Duodenal mucosa (tissue), 2 donors: ENCODE results near the gene SLC35F3.
"Not testable (repeated sequence)": the region's sequence is repeated elsewhere in the genome, so short reads cannot be mapped to it uniquely, and the experiment has no call there.

Experiments used
- H3K27ac ChIP-seq: one replicate; pipeline ENCODE4 v1.7.0; 2013; ENCODE audit warnings: low read depth, low read length
- H3K27me3 ChIP-seq, 2 donors: one replicate each; pipeline ENCODE4 v1.7.0; 2013; ENCODE audit warnings: low read length in 2 of 2, control low read depth in 1 of 2; ENCODE audit not compliant: insufficient read depth in 2 of 2, control insufficient read depth in 1 of 2
- H3K36me3 ChIP-seq, 2 donors: one replicate each; pipeline ENCODE4 v1.7.0; 2013; ENCODE audit warnings: low read length in 2 of 2, control low read depth in 1 of 2; ENCODE audit not compliant: insufficient read depth in 2 of 2, control insufficient read depth in 1 of 2
- H3K4me1 ChIP-seq, 2 donors: one replicate each; pipeline ENCODE4 v1.7.0; 2013; ENCODE audit warnings: low read length in 2 of 2, control low read depth in 1 of 2; ENCODE audit not compliant: insufficient read depth in 2 of 2, control insufficient read depth in 1 of 2
- H3K4me3 ChIP-seq, 2 donors: one replicate each; pipeline ENCODE4 v1.7.0; 2013; ENCODE audit warnings: low read length in 2 of 2, low read depth in 1 of 2
- H3K9ac ChIP-seq, 2 donors: one replicate each; pipeline ENCODE4 v1.7.0; 2013; ENCODE audit warnings: low read length in 2 of 2, low read depth in 1 of 2
- H3K9me3 ChIP-seq, 2 donors: one replicate each; pipeline ENCODE4 v1.7.0; 2013; ENCODE audit warnings: low read length in 2 of 2, control low read depth in 1 of 2; ENCODE audit not compliant: control insufficient read depth in 1 of 2

Gene SLC35F3

GRCh38 chr1:234300096-234300495 is 395.6 kb downstream of the SLC35F3 start:
- Histone ChIP-seq H3K4me1 (no peaks in the 10 kb centered on the region), H3K9ac (no peak overlapping the region), H3K36me3 (no peaks in the 10 kb centered on the region), H3K27me3 (peaks cover 0 to 4% of the 10 kb centered on the region in 2 donors), H3K9me3 (no peaks in the 10 kb centered on the region), H3K4me3 (no peak overlapping the region), H3K27ac (no peak overlapping the region)

GRCh38 chr1:234301663-234302062 is 397.2 kb downstream of the SLC35F3 start:
- not testable (repeated sequence) for H3K4me1 ChIP-seq, H3K9me3 ChIP-seq, H3K9ac ChIP-seq

GRCh38 chr1:234302354-234302962 is 398.0 kb downstream of the SLC35F3 start:
- Histone ChIP-seq H3K27me3 (peaks cover 0 to 4% of the 10 kb centered on the region in 2 donors), H3K9me3 (no peaks in the 10 kb centered on the region), H3K4me3 (no peak overlapping the region), H3K27ac (no peak overlapping the region), H3K9ac (no peak overlapping the region), H3K36me3 (no peaks in the 10 kb centered on the region), H3K4me1 (no peaks in the 10 kb centered on the region)

More at GRCh38 chr1:234301663-234302062, 397.2 kb downstream of the SLC35F3 start:
- H3K27me3 ChIP-seq, H3K4me3 ChIP-seq, H3K36me3 ChIP-seq, H3K27ac ChIP-seq: not testable (repeated sequence)

- Histone ChIP-seq H3K27ac (no peak overlapping the region), H3K9ac (no peak overlapping the region), H3K4me1 (no peaks in the 10 kb centered on the region), H3K4me3 (no peak overlapping the region), H3K9me3 (no peaks in the 10 kb centered on the region), H3K27me3 (peaks cover 0 to 3% of the 10 kb centered on the region in 2 donors), H3K36me3 (no peaks in the 10 kb centered on the region)
Observed at GRCh38 chr1:234303231-234303630, 398.8 kb downstream of the SLC35F3 start.

- Histone ChIP-seq H3K36me3 (no peaks in the 10 kb centered on the region), H3K27me3 (peaks cover 3 to 4% of the 10 kb centered on the region in 2 donors), H3K4me3 (no peak overlapping the region), H3K27ac (no peak overlapping the region), H3K9me3 (no peaks in the 10 kb centered on the region), H3K4me1 (peaks cover 3 to 5% of the 10 kb centered on the region in 2 donors), H3K9ac (no peak overlapping the region)
Observed at GRCh38 chr1:234307726-234308125, 403.2 kb downstream of the SLC35F3 start.

- Histone ChIP-seq H3K27ac (no peak overlapping the region), H3K9me3 (no peaks in the 10 kb centered on the region), H3K4me3 (peak overlapping the region in 1 of 2 donors; percentile 46), H3K36me3 (no peaks in the 10 kb centered on the region), H3K27me3 (peaks cover 3 to 4% of the 10 kb centered on the region in 2 donors), H3K9ac (no peak overlapping the region), H3K4me1 (peaks cover 3 to 5% of the 10 kb centered on the region in 2 donors)
Observed at GRCh38 chr1:234309243-234309597, 404.7 kb downstream of the SLC35F3 start.

GRCh38 chr1:234309598-234310459 is 405.4 kb downstream of the SLC35F3 start:
- no peaks in the 10 kb centered on the region for H3K9me3 ChIP-seq
- H3K4me1 ChIP-seq: peaks cover 3 to 5% of the 10 kb centered on the region in 2 donors
- H3K27me3 ChIP-seq: peaks cover 3 to 4% of the 10 kb centered on the region in 2 donors
- H3K9ac ChIP-seq: peak overlapping the region; percentile 1 to 22
- no peaks in the 10 kb centered on the region for H3K36me3 ChIP-seq
- peak overlapping the region in 1 of 2 donors; percentile 46 for H3K4me3 ChIP-seq
- H3K27ac ChIP-seq: no peak overlapping the region

GRCh38 chr1:234310460-234310817 is 406.0 kb downstream of the SLC35F3 start:
- Histone ChIP-seq H3K9ac (no peak overlapping the region), H3K36me3 (no peaks in the 10 kb centered on the region), H3K27ac (no peak overlapping the region), H3K4me1 (peaks cover 3 to 5% of the 10 kb centered on the region in 2 donors), H3K9me3 (no peaks in the 10 kb centered on the region), H3K27me3 (peaks cover 3 to 4% of the 10 kb centered on the region in 2 donors), H3K4me3 (no peak overlapping the region)

- H3K27ac ChIP-seq: no peak overlapping the region
- H3K9me3 ChIP-seq: no peaks in the 10 kb centered on the region
- no peak overlapping the region for H3K9ac ChIP-seq
- peaks cover 3 to 5% of the 10 kb centered on the region in 2 donors for H3K4me1 ChIP-seq
- H3K27me3 ChIP-seq: peaks cover 4% of the 10 kb centered on the region in 2 donors
- H3K36me3 ChIP-seq: no peaks in the 10 kb centered on the region
- H3K4me3 ChIP-seq: no peak overlapping the region
Observed at GRCh38 chr1:234311414-234311813, 406.9 kb downstream of the SLC35F3 start.

- H3K9me3 ChIP-seq: no peaks in the 10 kb centered on the region
- no peak overlapping the region for H3K4me3 ChIP-seq
- H3K27ac ChIP-seq: no peak overlapping the region
- H3K27me3 ChIP-seq: peaks cover 5 to 9% of the 10 kb centered on the region in 2 donors
- H3K4me1 ChIP-seq: peaks cover 3 to 5% of the 10 kb centered on the region in 2 donors
- H3K9ac ChIP-seq: no peak overlapping the region
- H3K36me3 ChIP-seq: no peaks in the 10 kb centered on the region
Observed at GRCh38 chr1:234313171-234313570, 408.7 kb downstream of the SLC35F3 start.
